Uterus (tissue), 4 donors: Measurements from ENCODE around the gene MYH1. TPM values are rescaled to one million over a fixed set of nuclear protein-coding genes. Genes with fewer than 3 reads are reported as not detected.

Experiments used
- total RNA-seq, 4 donors: library from RNA; depleted of rRNA in 3 of 4; stranded (reverse); fragments of >200 nt in 3 of 4; gene quantifications; one replicate each; pipeline versions ENCODE4 v1.1.0 to v1.2.4, GENCODE V29; 2014 to 2023
- donor health status: DM: yes; HTN: yes; CAD: no.

Gene MYH1
- total RNA-seq, 4 donors from 2014 or later: under 0.01 TPM; not detected in 3

Other genes starting within 250 kb of the MYH1 start
- not detected for gene MYH13, start 145.5 kb downstream of the MYH1 start, total RNA-seq
- gene MYH8, start 96.6 kb downstream of the MYH1 start, total RNA-seq: not detected
- gene MYH4, start 49.0 kb downstream of the MYH1 start, total RNA-seq: not detected
- 1 to 10 TPM in 1 of 4 donors, under 1 TPM in 1, not detected in 2; 0.35 to 2.0 TPM for gene MYH2, start 31.1 kb upstream of the MYH1 start, total RNA-seq
- 10 to 100 TPM in 1 of 4 donors, 1 to 10 TPM in 2, under 1 TPM in 1; under 0.01 to 11.9 (median 3.1) TPM for gene MYH3, start 138.8 kb upstream of the MYH1 start, total RNA-seq
- 10 to 100 TPM in 2 of 4 donors, 1 to 10 TPM in 2; 7.4 to 27.0 (median 16.3) TPM for gene SCO1, start 179.0 kb upstream of the MYH1 start, total RNA-seq
- 10 to 100 TPM; 14.0 to 32.6 (median 17.8) TPM for gene ADPRM, start 179.1 kb upstream of the MYH1 start, total RNA-seq
- gene TMEM220, start 211.5 kb upstream of the MYH1 start, total RNA-seq: 10 to 100 TPM in 1 of 4 donors, 1 to 10 TPM in 2, under 1 TPM in 1; 0.59 to 20.1 (median 5.2) TPM